Kidney (tissue), 14 donors: ENCODE results near the gene UBASH3B. TPM values are rescaled to one million over a fixed set of nuclear protein-coding genes. Genes with fewer than 3 reads are reported as not detected.

ENCODE experiments used
- DNase-seq, 5 donors: peaks; one replicate each; pipeline ENCODE4 v3.0.0-alpha.2; 2013 to 2020
- FAIRE-seq: peaks from 2 replicates; lab custom pipeline; 2012; peaks lifted over from hg19 to GRCh38; lab: Jason Lieb, UNC
- H3K27ac ChIP-seq, 2 donors: one replicate each; pipeline ENCODE4 v1.7.0; 2013; ENCODE audit warnings: low read depth in 2 of 2, low read length in 2 of 2, inconsistent platforms in 1 of 2
- H3K27me3 ChIP-seq: one replicate; pipeline ENCODE4 v1.7.1; 2013; ENCODE audit warnings: low read length, inconsistent platforms; ENCODE audit not compliant: control insufficient read depth, insufficient read depth
- H3K36me3 ChIP-seq, 3 donors: one replicate each; pipeline versions ENCODE4 v1.7.0 to v1.7.1; 2013; ENCODE audit warnings: low read length in 3 of 3, control low read depth in 1 of 3, inconsistent platforms in 1 of 3; ENCODE audit not compliant: insufficient read depth in 3 of 3, control insufficient read depth in 2 of 3
- H3K4me1 ChIP-seq, 3 donors: one replicate each; pipeline versions ENCODE4 v1.7.0 to v1.7.1; 2013; ENCODE audit warnings: low read length in 3 of 3, inconsistent platforms in 1 of 3, low read depth in 1 of 3; ENCODE audit not compliant: control insufficient read depth in 2 of 3, insufficient read depth in 2 of 3
- H3K4me3 ChIP-seq, 3 donors: one replicate each; pipeline versions ENCODE4 v1.7.0 to v1.8.1; 2013; ENCODE audit warnings: low read length in 3 of 3, control low read depth in 1 of 3, inconsistent platforms in 1 of 3
- H3K9ac ChIP-seq, 3 donors: one replicate each; pipeline versions ENCODE4 v1.7.0 to v1.7.1; 2013; ENCODE audit warnings: low read length in 3 of 3, control low read depth in 1 of 3, inconsistent platforms in 1 of 3
- H3K9me3 ChIP-seq, 3 donors: one replicate each; pipeline versions ENCODE4 v1.7.0 to v1.7.1; 2013; ENCODE audit warnings: low read length in 3 of 3, control low read depth in 1 of 3, inconsistent platforms in 1 of 3; ENCODE audit not compliant: control insufficient read depth in 2 of 3, insufficient read depth in 1 of 3
- CTCF ChIP-seq: IDR thresholded peaks from 3 replicates; pipeline ENCODE4 v1.5.1; 2012; ENCODE audit warnings: mild to moderate bottlenecking, moderate library complexity, borderline replicate concordance; ENCODE audit not compliant: insufficient read depth; ENCODE audit errors: extremely low read depth
- intact Hi-C: fragments of 100-400 bp; cut with DNase I; formaldehyde crosslinking; loops from one replicate; pipeline ENCODE4 v1.11.1; 2022
- polyA plus RNA-seq: library from polyadenylated mRNA; stranded (reverse); fragments of 350-450 nt; fragmentation: Illumina TruSeq; extraction: RNeasy Lipid Tissue Mini Kit (QIAGEN cat#74804); gene quantifications from one replicate; pipeline ENCODE4 v1.2.3, GENCODE V29; 2014; ENCODE audit warnings: low read depth, low replicate concordance; ENCODE audit not compliant: insufficient read depth
- total RNA-seq: library from RNA; stranded (reverse); fragmentation: NEBNext Ultra II Directional; extraction: Animal tissue kit (Norgen Biotek cat#: 25700); gene quantifications from one replicate; pipeline ENCODE4 v1.2.1, GENCODE V29; 2021
- donor health status: control.
- donor health status: control.
- donor health status: control.
- donor health status: control.
- donor health status: control.
- donor health status: DM: yes; HTN: yes; CAD: no.
- donor health status: Normal renal cell carcinoma (clear cell type).

The UBASH3B gene
- total and polyA plus RNA-seq, 2 donors from 2014 or later = 0.62 to 22.8 TPM

- intact Hi-C loops = no loop called here
- TF ChIP-seq CTCF = no peak
- H3K27ac ChIP-seq = no peak overlapping the region
- no peaks in the 10 kb centered on the region for H3K27me3 ChIP-seq
- H3K4me1 ChIP-seq = no peaks in the 10 kb centered on the region
- H3K9me3 ChIP-seq = no peaks in the 10 kb centered on the region
- no peaks in the 10 kb centered on the region for H3K36me3 ChIP-seq
- H3K9ac ChIP-seq = no peak overlapping the region
- no peak overlapping the region for H3K4me3 ChIP-seq
- FAIRE-seq (no peak), DNase-seq (peak in 2 of 5 donors; percentile 74 to 93)
Measured at GRCh38 chr11:122711831-122712381, 56.4 kb downstream of the UBASH3B start.

- FAIRE-seq = no peak
- intact Hi-C loops = no loop called here
- no peaks in the 10 kb centered on the region for H3K9me3 ChIP-seq
- no peak overlapping the region for H3K9ac ChIP-seq
- no peak overlapping the region for H3K27ac ChIP-seq
- no peaks in the 10 kb centered on the region for H3K27me3 ChIP-seq
- H3K36me3 ChIP-seq = no peaks in the 10 kb centered on the region
- no peak for TF ChIP-seq CTCF
- H3K4me1 ChIP-seq = no peaks in the 10 kb centered on the region
- DNase-seq = no peak
- H3K4me3 ChIP-seq = no peak overlapping the region
Measured at GRCh38 chr11:122714004-122714403, 58.5 kb downstream of the UBASH3B start.

- Histone ChIP-seq H3K4me3 (no peak overlapping the region), H3K4me1 (no peaks in the 10 kb centered on the region), H3K36me3 (no peaks in the 10 kb centered on the region), H3K9ac (no peak overlapping the region), H3K9me3 (no peaks in the 10 kb centered on the region), H3K27me3 (no peaks in the 10 kb centered on the region), H3K27ac (no peak overlapping the region)
- DNase-seq (no peak), FAIRE-seq (no peak)
- TF ChIP-seq CTCF = no peak
- intact Hi-C loops = no loop called here
Measured at GRCh38 chr11:122714484-122714883, 59.0 kb downstream of the UBASH3B start.
